Cerebellar nuclear complex (tissue), 1 donor: Measurements from ENCODE around the gene UPF3B.
"Not testable (repeated sequence)": the region's sequence is repeated elsewhere in the genome, so short reads cannot be mapped to it uniquely, and the experiment has no call there.

ENCODE experiments used
- DNase-seq, 2 experiments: peaks; one replicate each; lab custom pipeline; 2025; lab: John Stamatoyannopoulos, UW

Gene UPF3B

GRCh38 chrX:119852382-119853353, at the start of gene UPF3B:
Gene UPF3B (minus strand): TSS chrX:119852963. CDS start chrX:119852928, 35 bp downstream.
- DNase-seq = peak; percentile 75 to 86

- DNase-seq = no peak
These were observed 48.2 kb upstream of the UPF3B start for GRCh38 chrX:119900976-119901375.

- DNase-seq = no peak
These were observed 46.4 kb upstream of the UPF3B start for GRCh38 chrX:119899125-119899524.

- no peak for DNase-seq
These were observed 43.1 kb upstream of the UPF3B start, which contains the start of gene AKAP14 for GRCh38 chrX:119895843-119896326. Gene AKAP14 (plus strand): TSS chrX:119895893. CDS start chrX:119903224, 7,331 bp downstream.

GRCh38 chrX:119891961-119892692, 39.4 kb upstream of the UPF3B start:
- DNase-seq = not testable (repeated sequence)

- not testable (repeated sequence) for DNase-seq
These were observed 37.9 kb upstream of the UPF3B start for GRCh38 chrX:119890626-119891025.

- DNase-seq = no peak
These were observed 35.1 kb upstream of the UPF3B start for GRCh38 chrX:119887721-119888425.

GRCh38 chrX:119885554-119886428, 33.0 kb upstream of the UPF3B start:
- DNase-seq = no peak

GRCh38 chrX:119880552-119881437, 28.0 kb upstream of the UPF3B start:
- no peak for DNase-seq

GRCh38 chrX:119880076-119880475, 27.3 kb upstream of the UPF3B start:
- DNase-seq = no peak

GRCh38 chrX:119878740-119879139, 26.0 kb upstream of the UPF3B start:
- DNase-seq = no peak

GRCh38 chrX:119871599-119872395, 19.0 kb upstream of the UPF3B start, which contains the start of the genes NDUFA1 and RNF113A:
Gene NDUFA1 (plus strand): TSS chrX:119871832. CDS start chrX:119871912, 80 bp downstream.
Gene RNF113A (minus strand): TSS chrX:119871733. CDS start chrX:119871613, 120 bp downstream.
- peak; percentile 22 to 62 for DNase-seq

- no peak for DNase-seq
These were observed 18.5 kb upstream of the UPF3B start for GRCh38 chrX:119871245-119871598.

- DNase-seq = no peak
These were observed 17.9 kb upstream of the UPF3B start for GRCh38 chrX:119870626-119871131.

GRCh38 chrX:119853444-119853843, 681 bp upstream of the UPF3B start:
- no peak for DNase-seq

GRCh38 chrX:119833905-119834304, 18.9 kb downstream of the UPF3B start:
- no peak for DNase-seq

GRCh38 chrX:119828446-119828845, 24.3 kb downstream of the UPF3B start:
- no peak for DNase-seq

GRCh38 chrX:119826399-119826959, 26.3 kb downstream of the UPF3B start:
- no peak for DNase-seq
